Thyroid gland (tissue), 4 donors: Measurements from ENCODE around the gene DPP7.

Experiments used
- CTCF ChIP-seq, 6 experiments: fragments of 200-600 bp in 3 of 6; fragments of 450-650 bp in 3 of 6; sonication (generic) in 3 of 6; IDR thresholded peaks; one replicate each; pipeline ENCODE4 v1.5.1; 2016 to 2019; ENCODE audit warnings: antibody characterized with exemption in 6 of 6, mild to moderate bottlenecking in 2 of 6, inconsistent platforms in 1 of 6, moderate library complexity in 1 of 6
- POLR2A ChIP-seq, 2 donors: fragments of 450-650 bp; IDR thresholded peaks; one replicate each; pipeline ENCODE4 v1.6.1; 2017; ENCODE audit warnings: antibody characterized with exemption in 2 of 2, mild to moderate bottlenecking in 2 of 2, moderate library complexity in 1 of 2

DNA sequence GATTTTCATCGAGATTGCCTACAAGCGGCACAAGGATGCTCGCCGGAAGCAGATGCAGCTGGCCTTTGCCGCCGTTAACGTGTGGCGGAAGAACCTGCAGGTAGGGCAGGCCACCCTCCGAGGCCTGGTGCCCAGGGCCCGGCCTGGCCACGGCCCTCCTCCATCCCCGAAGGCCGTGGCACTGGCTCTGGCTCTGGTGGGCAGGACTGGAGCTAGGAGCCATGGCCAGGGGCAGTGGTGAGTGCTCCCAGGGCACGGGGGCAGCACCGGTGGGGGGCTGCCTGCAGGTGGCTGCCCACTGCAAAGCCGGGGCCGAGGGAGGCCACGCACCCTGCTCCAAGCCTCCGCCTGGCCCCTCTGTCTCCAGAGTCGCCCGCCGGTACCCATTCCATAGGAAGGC lies 49.3 kb upstream of the DPP7 start:
- TF ChIP-seq POLR2A (IDR thresholded peaks at IDR 0.05), result no peak
- TF ChIP-seq CTCF (IDR thresholded peaks at IDR 0.05), result no peak
